H9 (cell line): Measurements from ENCODE around the gene RASL10A. TPM values are rescaled to one million over a fixed set of nuclear protein-coding genes. Genes with fewer than 3 reads are reported as not detected.

ENCODE experiments used
- DNase-seq: peaks from one replicate; pipeline ENCODE4 v3.0.0-alpha.2; 2017
- H2AFZ ChIP-seq: one replicate; pipeline ENCODE4 v1.6.1; 2013; ENCODE audit warnings: mild to moderate bottlenecking, low read length, control low read depth, moderate library complexity
- H2AK5ac ChIP-seq: 2 replicates; pipeline ENCODE4 v1.6.1; 2013; ENCODE audit warnings: low read length, control low read depth, mixed read lengths; ENCODE audit not compliant: insufficient read length
- H2BK120ac ChIP-seq: one replicate; pipeline ENCODE4 v1.6.1; 2013; ENCODE audit warnings: low read depth, mild to moderate bottlenecking, low read length, control low read depth, inconsistent platforms; ENCODE audit not compliant: poor library complexity, severe bottlenecking
- H2BK12ac ChIP-seq: 2 replicates; pipeline ENCODE4 v1.6.1; 2013; ENCODE audit warnings: low read length, control low read depth, mixed read lengths, low read depth; ENCODE audit not compliant: insufficient read length
- H2BK15ac ChIP-seq: 2 replicates; pipeline ENCODE4 v1.6.1; 2013; ENCODE audit warnings: low read depth, low read length, control low read depth
- H2BK20ac ChIP-seq: one replicate; pipeline ENCODE4 v1.6.1; 2013; ENCODE audit warnings: low read depth, mild to moderate bottlenecking, low read length, control low read depth, inconsistent platforms; ENCODE audit not compliant: poor library complexity, severe bottlenecking
- H2BK5ac ChIP-seq: 2 replicates; pipeline ENCODE4 v1.6.1; 2013; ENCODE audit warnings: low read length, control low read depth, mixed read lengths; ENCODE audit not compliant: insufficient read length
- H3K14ac ChIP-seq: 2 replicates; pipeline ENCODE4 v1.6.1; 2013; ENCODE audit warnings: low read length, control low read depth; ENCODE audit not compliant: insufficient read depth
- H3K18ac ChIP-seq: 2 replicates; pipeline ENCODE4 v1.6.1; 2013; ENCODE audit warnings: low read depth, mild to moderate bottlenecking, mixed read lengths, low read length, control low read depth; ENCODE audit not compliant: insufficient read length
- H3K23ac ChIP-seq: 2 replicates; pipeline ENCODE4 v1.6.1; 2013; ENCODE audit warnings: low read length, control low read depth, mixed read lengths, low read depth; ENCODE audit not compliant: insufficient read length
- H3K23me2 ChIP-seq: 2 replicates; pipeline ENCODE4 v1.6.1; 2013; ENCODE audit warnings: low read depth, mild to moderate bottlenecking, mixed read lengths, low read length, control low read depth; ENCODE audit not compliant: insufficient read length, poor library complexity, severe bottlenecking
- H3K27ac ChIP-seq: 2 replicates; pipeline ENCODE4 v1.5.1; 2013; ENCODE audit warnings: low read length, control low read depth, mixed read lengths, low read depth; ENCODE audit not compliant: insufficient read length
- H3K27me3 ChIP-seq: 2 replicates; pipeline ENCODE4 v1.6.1; 2013; ENCODE audit warnings: low read length, control low read depth, inconsistent platforms; ENCODE audit not compliant: insufficient read depth
- H3K4ac ChIP-seq: 2 replicates; pipeline ENCODE4 v1.6.1; 2013; ENCODE audit warnings: low read depth, mild to moderate bottlenecking, control low read depth, inconsistent platforms, low read length, moderate library complexity
- H3K4me1 ChIP-seq: 2 replicates; pipeline ENCODE4 v1.6.1; 2013; ENCODE audit warnings: low read length, control low read depth, inconsistent platforms; ENCODE audit not compliant: insufficient read depth
- H3K4me2 ChIP-seq: 2 replicates; pipeline ENCODE4 v1.6.1; 2013; ENCODE audit warnings: low read length, control low read depth, mixed read lengths; ENCODE audit not compliant: insufficient read length, insufficient read depth
- H3K56ac ChIP-seq: 2 replicates; pipeline ENCODE4 v1.6.1; 2013; ENCODE audit warnings: low read depth, mild to moderate bottlenecking, mixed read lengths, low read length, control low read depth; ENCODE audit not compliant: insufficient read length
- H3K79me1 ChIP-seq: 2 replicates; pipeline ENCODE4 v1.6.1; 2013; ENCODE audit warnings: low read depth, mild to moderate bottlenecking, moderate library complexity, low read length, control low read depth, inconsistent platforms; ENCODE audit not compliant: insufficient read depth, poor library complexity, severe bottlenecking
- H3K79me2 ChIP-seq: 2 replicates; pipeline ENCODE4 v1.6.1; 2013; ENCODE audit warnings: low read length, control low read depth, inconsistent platforms; ENCODE audit not compliant: insufficient read depth
- H3K9ac ChIP-seq: 2 replicates; pipeline ENCODE4 v1.6.1; 2013; ENCODE audit warnings: low read length, control low read depth, mixed read lengths; ENCODE audit not compliant: insufficient read length; ENCODE audit errors: extremely low read depth
- H3K9me3 ChIP-seq: one replicate; pipeline ENCODE4 v1.6.1; 2013; ENCODE audit warnings: low read depth, low read length, inconsistent platforms; ENCODE audit not compliant: control insufficient read depth
- H3T11ph ChIP-seq: one replicate; pipeline ENCODE4 v1.6.1; 2013; ENCODE audit warnings: mild to moderate bottlenecking, low read length, control low read depth, inconsistent platforms
- H4K20me1 ChIP-seq: one replicate; pipeline ENCODE4 v1.6.1; 2013; ENCODE audit not compliant: control insufficient read depth, insufficient read length, insufficient read depth
- H4K5ac ChIP-seq: 2 replicates; pipeline ENCODE4 v1.6.1; 2013; ENCODE audit warnings: low read depth, mild to moderate bottlenecking, mixed read lengths, low read length, control low read depth; ENCODE audit not compliant: insufficient read length
- H4K8ac ChIP-seq: replicated peaks from 2 replicates; pipeline ENCODE4 v1.6.1; 2013; ENCODE audit warnings: low read length, control low read depth, mixed read lengths, low read depth; ENCODE audit not compliant: insufficient read length
- H4K91ac ChIP-seq: 2 replicates; pipeline ENCODE4 v1.6.1; 2013; ENCODE audit warnings: low read depth, mild to moderate bottlenecking, moderate library complexity, mixed read lengths, low read length, control low read depth; ENCODE audit not compliant: insufficient read length
- H3K27ac Mint-ChIP-seq, 3 experiments: 2 replicates in 2 of 3; 3 replicates in 1 of 3; pipeline ENCODE4 v1.8.0; 2020 to 2021; ENCODE audit warnings: mixed read lengths in 3 of 3, mild to moderate bottlenecking in 1 of 3, moderate library complexity in 1 of 3
- H3K27me3 Mint-ChIP-seq: 2 replicates; pipeline ENCODE4 v1.8.0; 2021; ENCODE audit warnings: low read depth, mild to moderate bottlenecking, moderate library complexity, mixed read lengths
- H3K36me3 Mint-ChIP-seq, 3 experiments: 2 replicates in 2 of 3; 3 replicates in 1 of 3; pipeline ENCODE4 v1.8.0; 2020 to 2021; ENCODE audit warnings: low read depth in 3 of 3, mixed read lengths in 3 of 3; ENCODE audit not compliant: insufficient read depth in 1 of 3
- H3K4me1 Mint-ChIP-seq, 2 experiments: 2 replicates each; pipeline ENCODE4 v1.8.0; 2020; ENCODE audit warnings: mixed read lengths in 2 of 2
- H3K4me3 Mint-ChIP-seq, 2 experiments: 2 replicates in 1 of 2; 3 replicates in 1 of 2; pipeline ENCODE4 v1.8.0; 2020 to 2021; ENCODE audit warnings: mild to moderate bottlenecking in 2 of 2, mixed read lengths in 2 of 2, moderate library complexity in 1 of 2
- H3K9me3 Mint-ChIP-seq, 2 experiments: 2 replicates in 1 of 2; 3 replicates in 1 of 2; pipeline ENCODE4 v1.8.0; 2020; ENCODE audit warnings: mild to moderate bottlenecking in 2 of 2, mixed read lengths in 2 of 2, moderate library complexity in 1 of 2
- CTCF ChIP-seq: fragments of 200-600 bp; sonication (generic); conservative IDR thresholded peaks from 3 replicates; pipeline ENCODE4 v1.8.0; 2021; ENCODE audit warnings: antibody characterized with exemption, mild to moderate bottlenecking
- WGBS: extraction: QIAGEN DNeasy Blood & Tissue Kit; methylation state at CpG from one replicate; pipeline ENCODE4 v1.1.7; 2013; ENCODE audit warnings: missing lambda C conversion rate, low lambda C conversion rate, mixed read lengths; ENCODE audit not compliant: insufficient read length; ENCODE audit errors: extremely low coverage; 5-methylcytosine and 5-hydroxymethylcytosine counted together
- total RNA-seq: library from RNA; stranded (reverse); gene quantifications from 2 replicates; pipeline ENCODE4 v1.2.1, GENCODE V29; 2021

RASL10A gene
- total RNA-seq, 1 experiment from 2014 or later = 0.90 TPM

- H3K9ac ChIP-seq = no peak overlapping the region
- H4K8ac ChIP-seq = no peak overlapping the region
- no peak overlapping the region for H3T11ph ChIP-seq
- no peak overlapping the region for H2AFZ ChIP-seq
- H4K5ac ChIP-seq = no peak overlapping the region
- peaks cover 5% of the 10 kb centered on the region for H3K79me1 ChIP-seq
- H2AK5ac ChIP-seq = no peak overlapping the region
- no peak overlapping the region for H2BK20ac ChIP-seq
- H3K79me2 ChIP-seq = peaks cover 36% of the 10 kb centered on the region
- Mint-ChIP-seq H3K27ac (peak overlapping the region in 2 of 3 experiments; percentile 21 to 31; a peak in 2 of 7 replicates), H3K4me3 (no peak overlapping the region), H3K36me3 (peaks cover 75 to 98% (median 96%) of the 10 kb centered on the region in 3 experiments), H3K9me3 (no peaks in the 10 kb centered on the region), H3K4me1 (peaks cover 18% of the 10 kb centered on the region in 2 experiments), H3K27me3 (no peaks in the 10 kb centered on the region)
- H3K18ac ChIP-seq = no peak overlapping the region
- H2BK5ac ChIP-seq = no peak overlapping the region
- no peak overlapping the region for H3K27ac ChIP-seq
- no peak overlapping the region for H3K14ac ChIP-seq
- no peak for DNase-seq
- H2BK12ac ChIP-seq = no peak overlapping the region
- no peaks in the 10 kb centered on the region for H3K27me3 ChIP-seq
- H3K4ac ChIP-seq = no peak overlapping the region
- no peaks in the 10 kb centered on the region for H3K9me3 ChIP-seq
- H2BK15ac ChIP-seq = no peak overlapping the region
- 100% methylated on average over 3 of the region's 3 CpGs for WGBS
- H3K23me2 ChIP-seq = no peaks in the 10 kb centered on the region
- no peak overlapping the region for H4K91ac ChIP-seq
- TF ChIP-seq CTCF = no peak
- H3K56ac ChIP-seq = no peak overlapping the region
- no peaks in the 10 kb centered on the region for H3K4me1 ChIP-seq
- H3K23ac ChIP-seq = no peak overlapping the region
- H4K20me1 ChIP-seq = no peaks in the 10 kb centered on the region
- no peak overlapping the region for H2BK120ac ChIP-seq
- no peak overlapping the region for H3K4me2 ChIP-seq
Measured at GRCh38 chr22:29275819-29276565, 39.5 kb downstream of the RASL10A start.
